NT2/D1 (cell line): ENCODE data around the gene CANT1.

ENCODE experiments used
- SUZ12 ChIP-seq: IDR thresholded peaks from 2 replicates; pipeline ENCODE4 v1.6.1; 2011; ENCODE audit not compliant: insufficient read length, insufficient read depth; ENCODE audit errors: extremely low read depth
- YY1 ChIP-seq: IDR thresholded peaks from 2 replicates; pipeline ENCODE4 v1.6.1; 2011; ENCODE audit not compliant: insufficient read length, insufficient read depth
- ZNF274 ChIP-seq: IDR thresholded peaks from 2 replicates; pipeline ENCODE4 v1.6.1; 2011; ENCODE audit warnings: mild to moderate bottlenecking, low read depth, low read length

GRCh38 chr17:79053251-79053925 lies 43.8 kb upstream of the CANT1 start:
- no peak for TF ChIP-seq YY1
- no peak for TF ChIP-seq ZNF274
- no peak for TF ChIP-seq SUZ12
